HCT116 (cell line): Measurements from ENCODE around the gene AFP. TPM values are rescaled to one million over a fixed set of nuclear protein-coding genes. Genes with fewer than 3 reads are reported as not detected.

Experiments
- ATAC-seq: fragments of 200-7000 bp; cut with Tn5 transposase; 2 replicates; pipeline ENCODE4 v1.9.1; 2020; ENCODE audit warnings: mild to moderate bottlenecking, moderate library complexity
- BruUV-seq: library from RNA; stranded (reverse); fragments of 400-500 nt; replicated peaks from 2 replicates; lab custom pipeline; 2021; lab: Mats Ljungman, UMichigan
- CTCF ChIA-PET: fragments of 300-600 bp; sonication (Branson Sonifier 250); formaldehyde crosslinking; loops from one replicate; lab custom pipeline; 2021; ENCODE audit warnings: antibody characterized with exemption; lab: Charles Lee
- POLR2A ChIA-PET: fragments of 300-600, 350-600 bp; sonication (Branson Sonifier 250); formaldehyde crosslinking; loops from one replicate; lab custom pipeline; 2021; ENCODE audit warnings: antibody characterized with exemption; lab: Charles Lee
- RAD21 ChIA-PET, 2 experiments: fragments of 300-600 bp; sonication (Branson Sonifier 250); formaldehyde crosslinking; loops; one replicate each; lab custom pipeline; 2023; ENCODE audit warnings: low total read pairs in 2 of 2; ENCODE audit not compliant: uncharacterized antibody in 2 of 2, unreplicated experiment in 2 of 2, low non-redundant PET in 1 of 2; lab: Charles Lee
- DNase-seq: peaks from one replicate; pipeline ENCODE4 v3.0.0-alpha.2; 2010; ENCODE audit warnings: low read depth, low spot score
- H2AFZ ChIP-seq: fragments of 200-600 bp; shearing (Covaris generic), sonication (generic); 2 replicates; pipeline ENCODE4 v1.6.1; 2017; ENCODE audit warnings: low read depth, mixed run types, mixed read lengths, antibody characterized with exemption, low read length; ENCODE audit not compliant: poor library complexity, severe bottlenecking
- H3K27ac ChIP-seq: 2 replicates; pipeline ENCODE4 v1.5.1; 2012; ENCODE audit warnings: low read depth, low read length
- H3K27me3 ChIP-seq: fragments of 200-600 bp; sonication (generic); 2 replicates; pipeline ENCODE4 v1.6.1; 2016; ENCODE audit warnings: mixed run types, low read length, mixed read lengths; ENCODE audit not compliant: insufficient read depth
- H3K36me3 ChIP-seq, 2 experiments: fragments of 200-500 bp in 1 of 2; fragments of 200-600 bp in 1 of 2; sonication (Bioruptor generic) in 1 of 2; sonication (generic) in 1 of 2; 2 replicates each; pipeline versions ENCODE4 v1.5.1 to v1.6.1; 2014 to 2016; ENCODE audit warnings: low read length in 2 of 2, inconsistent platforms in 1 of 2, mixed read lengths in 1 of 2, mixed run types in 1 of 2; ENCODE audit not compliant: insufficient read depth in 2 of 2, control insufficient read depth in 1 of 2
- H3K4me1 ChIP-seq, 2 experiments: fragments of 200-600 bp in 1 of 2; sonication (generic) in 1 of 2; 2 replicates each; pipeline versions ENCODE4 v1.5.1 to v1.6.1; 2012 to 2017; ENCODE audit warnings: low read length in 2 of 2, inconsistent platforms in 1 of 2, mild to moderate bottlenecking in 1 of 2, mixed read lengths in 1 of 2, mixed run types in 1 of 2, moderate library complexity in 1 of 2; ENCODE audit not compliant: insufficient read depth in 2 of 2, control insufficient read depth in 1 of 2
- H3K4me2 ChIP-seq: fragments of 200-600 bp; sonication (generic); 2 replicates; pipeline ENCODE4 v1.6.1; 2017; ENCODE audit warnings: mixed run types, low read length, mixed read lengths
- H3K4me3 ChIP-seq, 2 experiments: fragments of 200-600 bp in 1 of 2; sonication (generic) in 1 of 2; replicated peaks in 1 of 2; 2 replicates each; pipeline ENCODE4 v1.5.1; 2011 to 2016; ENCODE audit warnings: low read length in 2 of 2, control low read depth in 1 of 2, low read depth in 1 of 2, mild to moderate bottlenecking in 1 of 2, mixed read lengths in 1 of 2, mixed run types in 1 of 2
- H3K79me2 ChIP-seq: fragments of 200-600 bp; sonication (generic); 2 replicates; pipeline ENCODE4 v1.6.1; 2017; ENCODE audit warnings: mild to moderate bottlenecking, mixed run types, low read length, moderate library complexity, mixed read lengths; ENCODE audit not compliant: insufficient read depth
- H3K9ac ChIP-seq: fragments of 200-600 bp; sonication (generic); 2 replicates; pipeline ENCODE4 v1.6.1; 2016; ENCODE audit warnings: low read length, mixed read lengths
- H3K9me2 ChIP-seq: fragments of 200-600 bp; sonication (generic), shearing (Covaris generic); 2 replicates; pipeline ENCODE4 v1.6.1; 2017; ENCODE audit warnings: mixed run types, mild to moderate bottlenecking, moderate library complexity; ENCODE audit not compliant: insufficient read depth
- H3K9me3 ChIP-seq, 2 experiments: fragments of 200-500 bp in 1 of 2; fragments of 200-600 bp in 1 of 2; sonication (Bioruptor generic) in 1 of 2; sonication (generic) in 1 of 2; 2 replicates each; pipeline ENCODE4 v1.6.1; 2014 to 2017; ENCODE audit warnings: low read length in 2 of 2, mixed read lengths in 2 of 2, inconsistent platforms in 1 of 2, low read depth in 1 of 2, mild to moderate bottlenecking in 1 of 2, mixed run types in 1 of 2, moderate library complexity in 1 of 2; ENCODE audit not compliant: control insufficient read depth in 1 of 2, insufficient read depth in 1 of 2
- H4K20me1 ChIP-seq: fragments of 200-600 bp; sonication (generic), shearing (Covaris generic); 2 replicates; pipeline ENCODE4 v1.6.1; 2017; ENCODE audit warnings: mixed run types, mild to moderate bottlenecking, moderate library complexity; ENCODE audit not compliant: insufficient read depth
- CBX3 ChIP-seq: IDR thresholded peaks from 2 replicates; pipeline ENCODE4 v1.6.1; 2012; ENCODE audit warnings: low read depth
- CEBPB ChIP-seq: IDR thresholded peaks from 2 replicates; pipeline ENCODE4 v1.6.1; 2012; ENCODE audit warnings: low read depth
- EGR1 ChIP-seq: IDR thresholded peaks from 2 replicates; pipeline ENCODE4 v1.6.1; 2012; ENCODE audit warnings: low read depth
- ELF1 ChIP-seq: IDR thresholded peaks from 2 replicates; pipeline ENCODE4 v1.6.1; 2012; ENCODE audit warnings: low read depth, borderline replicate concordance
- EZH2 ChIP-seq: fragments of 200-600 bp; sonication (generic); IDR thresholded peaks from 2 replicates; pipeline ENCODE4 v1.6.1; 2017; ENCODE audit warnings: antibody characterized with exemption, mixed run types
- EZH2phosphoT487 ChIP-seq: fragments of 200-600 bp; IDR thresholded peaks from 2 replicates; pipeline ENCODE4 v1.6.1; 2018; ENCODE audit warnings: antibody characterized with exemption, borderline replicate concordance
- POLR2AphosphoS5 ChIP-seq: IDR thresholded peaks from 2 replicates; pipeline ENCODE4 v1.6.1; 2011; ENCODE audit warnings: mild to moderate bottlenecking, low read depth, low read length, moderate library complexity
- SP1 ChIP-seq: IDR thresholded peaks from 2 replicates; pipeline ENCODE4 v1.6.1; 2012; ENCODE audit warnings: low read depth
- YY1 ChIP-seq: IDR thresholded peaks from 2 replicates; pipeline ENCODE4 v1.6.1; 2011; ENCODE audit warnings: low read length, low read depth, moderate library complexity, mild to moderate bottlenecking; ENCODE audit not compliant: insufficient replicate concordance; ENCODE audit errors: extremely low read depth
- ZFX ChIP-seq: fragments of 450-650 bp; IDR thresholded peaks from 2 replicates; pipeline ENCODE4 v1.6.1; 2017
- intact Hi-C: fragments of 100-400 bp; cut with micrococcal nuclease; formaldehyde crosslinking; loops from 2 replicates; pipeline ENCODE4 v1.10.0; 2022
- total RNA-seq: library from RNA; stranded (reverse); gene quantifications from one replicate; pipeline ENCODE4 v1.2.1, GENCODE V29; 2021; ENCODE audit not compliant: unreplicated experiment
- TF ChIP-seq, protein P1 (sequence below): IDR thresholded peaks from 2 replicates; pipeline ENCODE4 v1.6.1; 2011; ENCODE audit warnings: mild to moderate bottlenecking, low read length, moderate library complexity; ENCODE audit not compliant: insufficient replicate concordance; ENCODE audit errors: extremely low read depth
- TF ChIP-seq, protein P2 (sequence below): IDR thresholded peaks from 2 replicates; pipeline ENCODE4 v1.6.1; 2012; ENCODE audit warnings: low read depth
- TF ChIP-seq, protein P3 (sequence below): IDR thresholded peaks from 2 replicates; pipeline ENCODE4 v1.6.1; 2012

AFP gene
- total RNA-seq, 1 experiment from 2014 or later: 1.6 TPM

DNA sequence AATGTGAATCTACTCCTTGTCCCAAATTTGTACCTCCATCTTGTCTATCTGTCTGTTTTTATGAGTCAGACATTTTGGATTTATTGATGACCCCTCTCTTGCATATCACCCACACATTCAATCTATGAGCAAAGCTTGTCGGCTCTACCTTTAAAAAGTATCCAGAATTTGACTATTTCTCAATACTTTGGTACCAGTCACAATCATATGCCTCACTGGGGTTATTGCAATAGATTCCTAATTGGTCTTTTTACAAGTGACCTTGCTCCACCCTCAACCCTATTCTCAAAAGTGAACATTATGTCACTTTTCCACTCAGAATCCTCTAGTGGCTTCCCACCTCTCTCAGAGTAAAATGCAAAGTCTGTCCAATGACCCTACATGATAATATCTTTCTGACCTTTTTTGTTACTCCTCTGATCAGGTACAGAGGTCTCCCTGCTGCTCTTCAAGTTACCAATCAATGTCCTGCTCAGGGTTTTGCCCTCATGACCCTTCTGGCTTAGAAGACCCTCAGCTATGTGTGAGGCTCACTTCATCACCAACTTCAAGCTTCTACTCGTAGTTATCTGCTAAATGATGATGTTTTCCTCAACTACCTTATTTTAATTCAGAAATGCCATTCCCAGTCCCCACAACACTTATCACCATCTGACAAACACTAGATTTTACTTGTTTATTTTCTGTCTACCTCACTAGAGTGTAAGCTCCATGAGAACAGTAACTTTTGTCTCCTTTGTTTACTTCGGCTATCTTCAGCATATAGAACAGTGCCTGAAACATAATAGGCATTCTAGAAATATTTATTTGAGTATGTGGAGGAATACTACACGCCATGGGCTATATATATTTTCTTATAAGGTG is 22.4 kb downstream of the AFP start:
- TF ChIP-seq, protein P1, sequence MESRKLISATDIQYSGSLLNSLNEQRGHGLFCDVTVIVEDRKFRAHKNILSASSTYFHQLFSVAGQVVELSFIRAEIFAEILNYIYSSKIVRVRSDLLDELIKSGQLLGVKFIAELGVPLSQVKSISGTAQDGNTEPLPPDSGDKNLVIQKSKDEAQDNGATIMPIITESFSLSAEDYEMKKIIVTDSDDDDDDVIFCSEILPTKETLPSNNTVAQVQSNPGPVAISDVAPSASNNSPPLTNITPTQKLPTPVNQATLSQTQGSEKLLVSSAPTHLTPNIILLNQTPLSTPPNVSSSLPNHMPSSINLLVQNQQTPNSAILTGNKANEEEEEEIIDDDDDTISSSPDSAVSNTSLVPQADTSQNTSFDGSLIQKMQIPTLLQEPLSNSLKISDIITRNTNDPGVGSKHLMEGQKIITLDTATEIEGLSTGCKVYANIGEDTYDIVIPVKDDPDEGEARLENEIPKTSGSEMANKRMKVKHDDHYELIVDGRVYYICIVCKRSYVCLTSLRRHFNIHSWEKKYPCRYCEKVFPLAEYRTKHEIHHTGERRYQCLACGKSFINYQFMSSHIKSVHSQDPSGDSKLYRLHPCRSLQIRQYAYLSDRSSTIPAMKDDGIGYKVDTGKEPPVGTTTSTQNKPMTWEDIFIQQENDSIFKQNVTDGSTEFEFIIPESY: no peak
- TF ChIP-seq POLR2AphosphoS5: no peak

DNA sequence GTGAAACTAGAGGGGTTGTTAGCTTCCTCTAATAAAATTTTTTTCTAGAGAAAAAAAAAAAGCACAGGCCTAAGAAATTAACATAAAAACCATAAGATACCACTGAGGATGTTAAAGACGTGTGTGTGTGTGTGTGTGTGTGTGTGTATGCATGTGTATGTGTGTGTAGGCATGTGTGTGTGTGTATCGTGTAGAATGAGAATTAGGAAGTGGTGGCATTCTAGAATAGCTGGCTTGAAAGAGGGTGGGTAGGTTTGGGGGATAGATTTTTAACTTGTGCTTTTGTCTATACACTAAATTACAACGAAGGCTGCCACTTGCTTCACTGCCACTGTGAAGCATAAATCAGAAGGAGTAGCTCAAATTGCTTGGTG is 23.0 kb downstream of the AFP start:
- CTCF ChIA-PET: interaction anchor here (3.6 kb wide), 1 partner anchor 13 kb away, joined by 17 read pairs; no protein-coding TSS in a partner anchor
- H3K36me3 ChIP-seq: no peaks in the 10 kb centered on the region

More for the DNA sequence above, 22.4 kb downstream of the AFP start:
- H3K27ac ChIP-seq: no peak overlapping the region
- no peaks in the 10 kb centered on the region for H3K9me2 ChIP-seq
- H3K9ac ChIP-seq: no peak overlapping the region
- ATAC-seq: no peak
- ChIA-PET POLR2A (no interaction called here), RAD21 (no interaction called here), CTCF (interaction anchor here (3.6 kb wide), 1 partner anchor 13 kb away, joined by 17 read pairs; no protein-coding TSS in a partner anchor)
- H3K9me3 ChIP-seq: no peaks in the 10 kb centered on the region
- intact Hi-C loops: no loop called here
- H2AFZ ChIP-seq: no peak overlapping the region
- no peaks in the 10 kb centered on the region for H4K20me1 ChIP-seq
- BruUV-seq: no TSS peak
- no peak overlapping the region for H3K4me3 ChIP-seq
- H3K4me1 ChIP-seq: no peaks in the 10 kb centered on the region
- H3K79me2 ChIP-seq: no peaks in the 10 kb centered on the region
- H3K27me3 ChIP-seq: no peaks in the 10 kb centered on the region
- no peaks in the 10 kb centered on the region for H3K36me3 ChIP-seq
- no peak for DNase-seq
- H3K4me2 ChIP-seq: no peak overlapping the region

More for the DNA sequence above, 23.0 kb downstream of the AFP start:
- H3K4me3 ChIP-seq: no peak overlapping the region
- DNase-seq (no peak), ATAC-seq (no peak)
- RAD21 ChIA-PET: no interaction called here
- no peaks in the 10 kb centered on the region for H4K20me1 ChIP-seq
- no peak for TF ChIP-seq CBX3
- TF ChIP-seq, protein P2, sequence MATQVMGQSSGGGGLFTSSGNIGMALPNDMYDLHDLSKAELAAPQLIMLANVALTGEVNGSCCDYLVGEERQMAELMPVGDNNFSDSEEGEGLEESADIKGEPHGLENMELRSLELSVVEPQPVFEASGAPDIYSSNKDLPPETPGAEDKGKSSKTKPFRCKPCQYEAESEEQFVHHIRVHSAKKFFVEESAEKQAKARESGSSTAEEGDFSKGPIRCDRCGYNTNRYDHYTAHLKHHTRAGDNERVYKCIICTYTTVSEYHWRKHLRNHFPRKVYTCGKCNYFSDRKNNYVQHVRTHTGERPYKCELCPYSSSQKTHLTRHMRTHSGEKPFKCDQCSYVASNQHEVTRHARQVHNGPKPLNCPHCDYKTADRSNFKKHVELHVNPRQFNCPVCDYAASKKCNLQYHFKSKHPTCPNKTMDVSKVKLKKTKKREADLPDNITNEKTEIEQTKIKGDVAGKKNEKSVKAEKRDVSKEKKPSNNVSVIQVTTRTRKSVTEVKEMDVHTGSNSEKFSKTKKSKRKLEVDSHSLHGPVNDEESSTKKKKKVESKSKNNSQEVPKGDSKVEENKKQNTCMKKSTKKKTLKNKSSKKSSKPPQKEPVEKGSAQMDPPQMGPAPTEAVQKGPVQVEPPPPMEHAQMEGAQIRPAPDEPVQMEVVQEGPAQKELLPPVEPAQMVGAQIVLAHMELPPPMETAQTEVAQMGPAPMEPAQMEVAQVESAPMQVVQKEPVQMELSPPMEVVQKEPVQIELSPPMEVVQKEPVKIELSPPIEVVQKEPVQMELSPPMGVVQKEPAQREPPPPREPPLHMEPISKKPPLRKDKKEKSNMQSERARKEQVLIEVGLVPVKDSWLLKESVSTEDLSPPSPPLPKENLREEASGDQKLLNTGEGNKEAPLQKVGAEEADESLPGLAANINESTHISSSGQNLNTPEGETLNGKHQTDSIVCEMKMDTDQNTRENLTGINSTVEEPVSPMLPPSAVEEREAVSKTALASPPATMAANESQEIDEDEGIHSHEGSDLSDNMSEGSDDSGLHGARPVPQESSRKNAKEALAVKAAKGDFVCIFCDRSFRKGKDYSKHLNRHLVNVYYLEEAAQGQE: no peak
- TF ChIP-seq SP1: no peak
- no peak for TF ChIP-seq CEBPB
- TF ChIP-seq EZH2phosphoT487: no peak
- TF ChIP-seq, protein P3, sequence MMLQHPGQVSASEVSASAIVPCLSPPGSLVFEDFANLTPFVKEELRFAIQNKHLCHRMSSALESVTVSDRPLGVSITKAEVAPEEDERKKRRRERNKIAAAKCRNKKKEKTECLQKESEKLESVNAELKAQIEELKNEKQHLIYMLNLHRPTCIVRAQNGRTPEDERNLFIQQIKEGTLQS: no peak
- TF ChIP-seq ELF1: no peak
- no peak for TF ChIP-seq YY1
- no peak for TF ChIP-seq ZFX
- TF ChIP-seq EZH2: no peak
- no peak for TF ChIP-seq EGR1
- no peaks in the 10 kb centered on the region for H3K4me1 ChIP-seq
- no TSS peak for BruUV-seq
- no peaks in the 10 kb centered on the region for H3K9me2 ChIP-seq
- H3K27ac ChIP-seq: no peak overlapping the region
- intact Hi-C loops: no loop called here
- H3K9me3 ChIP-seq: no peaks in the 10 kb centered on the region
- H2AFZ ChIP-seq: no peak overlapping the region
- POLR2A ChIA-PET: no interaction called here
- no peaks in the 10 kb centered on the region for H3K79me2 ChIP-seq
- H3K27me3 ChIP-seq: no peaks in the 10 kb centered on the region
- H3K9ac ChIP-seq: no peak overlapping the region
- H3K4me2 ChIP-seq: no peak overlapping the region
